ENCODE results near the gene PFKFB4. TPM values are rescaled to one million over a fixed set of nuclear protein-coding genes. Genes with fewer than 3 reads are reported as not detected.

The PFKFB4 gene
- total and polyA plus RNA-seq, 2 of the 8 experiments (the other 6 are each of a cell fraction or from before 2014, with no cell fraction given) = 10.7 to 20.1 TPM

- FAIRE-seq (no peak), DNase-seq (ENCODE audit: low read depth in 1 of 2, low spot score in 2 of 2) (no peak)
- Histone ChIP-seq H2AFZ (ENCODE audit: low read length) (no peak overlapping the region), H3K23ac (ENCODE audit: insufficient read length) (no peak overlapping the region), H2BK12ac (ENCODE audit: low read depth, low read length) (no peak overlapping the region), H3K36me3 (ENCODE audit: control insufficient read depth in 2 of 4, insufficient read depth in 4 of 4, low read length in 3 of 4) (peaks cover 2 to 35% (median 23%) of the 10 kb centered on the region in 4 experiments; a peak in 7 of 8 replicates), H3K14ac (ENCODE audit: insufficient read length) (no peak overlapping the region), H3K9ac (replicated peaks in 1 of 4; ENCODE audit: extremely low read depth in 1 of 4, low read depth in 3 of 4, low read length in 3 of 4) (no peak overlapping the region), H3K4ac (replicated peaks; ENCODE audit: insufficient read length, low read depth, low read length) (no peak overlapping the region), H3K23me2 (ENCODE audit: low read depth, low read length) (no peaks in the 10 kb centered on the region; the same call in 1 of the 2 replicates), H2BK20ac (ENCODE audit: low read length) (no peak overlapping the region), H3K4me2 (ENCODE audit: insufficient read depth in 1 of 2, low read depth in 2 of 2, low read length in 2 of 2) (no peak overlapping the region), H3K27me3 (replicated peaks in 1 of 4; ENCODE audit: control insufficient read depth in 3 of 4, extremely low read depth in 1 of 4, insufficient read depth in 3 of 4, low read length in 3 of 4) (no peaks in the 10 kb centered on the region), H3K9me3 (ENCODE audit: insufficient read depth in 2 of 2, low read depth in 1 of 2, low read length in 1 of 2) (no peaks in the 10 kb centered on the region), H3K56ac (replicated peaks; ENCODE audit: insufficient read length, low read depth, low read length) (no peak overlapping the region), H2BK15ac (ENCODE audit: low read length) (no peak overlapping the region), H3K4me1 (replicated peaks in 1 of 4; ENCODE audit: control insufficient read depth in 3 of 4, insufficient read depth in 4 of 4, low read length in 3 of 4) (no peaks in the 10 kb centered on the region), H4K91ac (replicated peaks; ENCODE audit: insufficient read length, low read length) (no peak overlapping the region), H3K4me3 (ENCODE audit: extremely low read depth in 1 of 4, insufficient read depth in 2 of 4, low read depth in 3 of 4, low read length in 4 of 4) (no peak overlapping the region), H3K79me2 (ENCODE audit: control insufficient read depth in 1 of 2, insufficient read depth in 2 of 2, low read length in 2 of 2) (no peaks in the 10 kb centered on the region), H2AK5ac (ENCODE audit: low read depth, low read length) (no peak overlapping the region), H3K27ac (ENCODE audit: low read depth, low read length) (no peak overlapping the region), H4K8ac (ENCODE audit: extremely low read depth, insufficient read depth, low read length) (no peak overlapping the region), H4K20me1 (replicated peaks in 1 of 2; ENCODE audit: control insufficient read depth in 1 of 2, insufficient read depth in 2 of 2, low read length in 2 of 2) (peaks cover 0 to 4% of the 10 kb centered on the region in 2 experiments), H2BK5ac (ENCODE audit: low read depth, low read length) (no peak overlapping the region), H2BK120ac (replicated peaks; ENCODE audit: low read depth, low read length) (no peak overlapping the region), H3K18ac (ENCODE audit: extremely low read depth, low read length) (no peak overlapping the region), H3K79me1 (ENCODE audit: low read depth, low read length) (no peaks in the 10 kb centered on the region), H4K5ac (ENCODE audit: insufficient read length, low read depth, low read length) (no peak overlapping the region)
- TF ChIP-seq POLR2A (IDR thresholded peaks at IDR 0.05; ENCODE audit: control extremely low read depth in 1 of 2, low read depth in 2 of 2, low read length in 2 of 2) (no peak), CHD2 (IDR thresholded peaks at IDR 0.05; ENCODE audit: low read length) (no peak), CREB1 (IDR thresholded peaks at IDR 0.05) (no peak)
- 92% methylated on average over 5 of the region's 5 CpGs; no CpG with 5 or more reads in 1 of the 2 experiments for WGBS, 2 experiments (ENCODE audit: extremely low coverage in 1 of 2, insufficient coverage in 1 of 2, insufficient read length in 1 of 2, insufficient replicate concordance in 2 of 2, low coverage in 1 of 2, low lambda C conversion rate in 2 of 2, missing lambda C conversion rate in 1 of 2)
- ChIA-PET CTCF (ENCODE audit: partially characterized antibody) (interaction anchor here (0.6 to 4.1 kb wide), 8 partner anchors 12 to 139 kb away, joined by 3 to 21 read pairs (median 4); no protein-coding TSS in a partner anchor), POLR2A (ENCODE audit: partially characterized antibody) (interaction anchor here (0.8 to 1.6 kb wide), 6 partner anchors 8 to 73 kb away, joined by 3 to 5 read pairs (median 3); no protein-coding TSS in a partner anchor)
These were observed 19.8 kb downstream of the PFKFB4 start for GRCh38 chr3:48536785-48537184.

All from H1 (cell line).